Loucy (cell line): Measurements from ENCODE around the gene RORC.

Experiments used
- CTCF ChIP-seq: fragments of 200-600 bp; sonication (generic); conservative IDR thresholded peaks from 2 replicates; pipeline ENCODE4 v1.5.1; 2014; ENCODE audit warnings: mild to moderate bottlenecking, antibody characterized with exemption, low read length
- EZH2phosphoT487 ChIP-seq: fragments of 200-600 bp; IDR thresholded peaks from 2 replicates; pipeline ENCODE4 v1.6.1; 2018; ENCODE audit warnings: antibody characterized with exemption, mild to moderate bottlenecking, moderate library complexity, borderline replicate concordance

- no peak for TF ChIP-seq CTCF
- TF ChIP-seq EZH2phosphoT487: no peak
These were observed 20.3 kb upstream of the RORC start for GRCh38 chr1:151851886-151852285.
